ENCODE measurements around the gene UBE2G1. TPM values are rescaled to one million over a fixed set of nuclear protein-coding genes. Genes with fewer than 3 reads are reported as not detected.

UBE2G1 gene
- total RNA-seq, 1 donor from 2014 or later = 92.8 TPM

GRCh38 chr17:4233668-4234258 is 132.7 kb downstream of the UBE2G1 start:
- H3K36me3 ChIP-seq = peaks cover 33% of the 10 kb centered on the region
- H3K4me1 ChIP-seq = peaks cover 80% of the 10 kb centered on the region
- no peaks in the 10 kb centered on the region for H3K27me3 ChIP-seq (ENCODE audit: low read depth)
- intact Hi-C loops (cut with micrococcal nuclease) = no loop called here
- H3K9me3 ChIP-seq (replicated peaks) = no peaks in the 10 kb centered on the region
- no peak overlapping the region for H3K4me3 ChIP-seq
- TF ChIP-seq, protein P1, sequence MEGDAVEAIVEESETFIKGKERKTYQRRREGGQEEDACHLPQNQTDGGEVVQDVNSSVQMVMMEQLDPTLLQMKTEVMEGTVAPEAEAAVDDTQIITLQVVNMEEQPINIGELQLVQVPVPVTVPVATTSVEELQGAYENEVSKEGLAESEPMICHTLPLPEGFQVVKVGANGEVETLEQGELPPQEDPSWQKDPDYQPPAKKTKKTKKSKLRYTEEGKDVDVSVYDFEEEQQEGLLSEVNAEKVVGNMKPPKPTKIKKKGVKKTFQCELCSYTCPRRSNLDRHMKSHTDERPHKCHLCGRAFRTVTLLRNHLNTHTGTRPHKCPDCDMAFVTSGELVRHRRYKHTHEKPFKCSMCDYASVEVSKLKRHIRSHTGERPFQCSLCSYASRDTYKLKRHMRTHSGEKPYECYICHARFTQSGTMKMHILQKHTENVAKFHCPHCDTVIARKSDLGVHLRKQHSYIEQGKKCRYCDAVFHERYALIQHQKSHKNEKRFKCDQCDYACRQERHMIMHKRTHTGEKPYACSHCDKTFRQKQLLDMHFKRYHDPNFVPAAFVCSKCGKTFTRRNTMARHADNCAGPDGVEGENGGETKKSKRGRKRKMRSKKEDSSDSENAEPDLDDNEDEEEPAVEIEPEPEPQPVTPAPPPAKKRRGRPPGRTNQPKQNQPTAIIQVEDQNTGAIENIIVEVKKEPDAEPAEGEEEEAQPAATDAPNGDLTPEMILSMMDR (IDR thresholded peaks at IDR 0.05; ENCODE audit: borderline replicate concordance) = no peak
- peak overlapping the region; percentile 92 for H3K27ac ChIP-seq (replicated peaks)
- no peak for DNase-seq

DNA sequence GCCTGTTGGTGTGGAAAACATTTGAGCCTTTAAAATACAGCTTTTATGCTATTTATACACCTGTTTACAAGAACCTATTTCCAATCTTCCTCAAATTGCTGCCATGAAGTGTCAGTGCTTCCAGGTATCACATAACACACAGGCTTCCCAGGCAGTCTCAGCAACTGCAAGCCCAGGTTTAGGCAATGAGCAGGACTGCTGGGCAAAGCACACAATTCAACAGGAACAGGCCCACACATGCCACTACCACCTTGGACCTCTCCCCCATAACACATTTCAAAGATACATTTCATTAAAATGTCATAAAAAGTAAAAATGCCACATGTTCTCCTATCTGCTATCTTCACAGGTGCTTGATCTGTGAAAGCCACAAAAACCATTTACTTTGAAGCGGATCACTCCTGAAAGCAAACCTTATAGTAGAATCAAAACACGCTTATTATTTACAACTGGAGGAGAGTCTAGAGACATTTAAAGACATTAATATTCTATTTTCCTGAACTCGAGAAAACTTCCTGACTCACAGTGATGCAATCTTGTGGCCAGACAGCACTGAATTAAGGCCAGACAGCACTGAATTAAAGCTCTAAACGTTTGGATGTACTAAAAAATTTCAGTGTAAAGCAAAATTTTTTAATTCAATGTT is 134.2 kb downstream of the UBE2G1 start:
- Histone ChIP-seq H3K4me1 (peaks cover 87% of the 10 kb centered on the region), H3K27me3 (ENCODE audit: low read depth) (no peaks in the 10 kb centered on the region), H3K27ac (replicated peaks) (peak overlapping the region; percentile 92), H3K36me3 (peaks cover 22% of the 10 kb centered on the region), H3K9me3 (replicated peaks) (no peaks in the 10 kb centered on the region), H3K4me3 (no peak overlapping the region)
- intact Hi-C loops (cut with micrococcal nuclease) = no loop called here
- TF ChIP-seq, protein P1 (IDR thresholded peaks at IDR 0.05; ENCODE audit: borderline replicate concordance) = no peak
- no peak for DNase-seq

GRCh38 chr17:4229627-4230541 is 136.6 kb downstream of the UBE2G1 start:
- peaks cover 67% of the 10 kb centered on the region for H3K4me1 ChIP-seq

DNA sequence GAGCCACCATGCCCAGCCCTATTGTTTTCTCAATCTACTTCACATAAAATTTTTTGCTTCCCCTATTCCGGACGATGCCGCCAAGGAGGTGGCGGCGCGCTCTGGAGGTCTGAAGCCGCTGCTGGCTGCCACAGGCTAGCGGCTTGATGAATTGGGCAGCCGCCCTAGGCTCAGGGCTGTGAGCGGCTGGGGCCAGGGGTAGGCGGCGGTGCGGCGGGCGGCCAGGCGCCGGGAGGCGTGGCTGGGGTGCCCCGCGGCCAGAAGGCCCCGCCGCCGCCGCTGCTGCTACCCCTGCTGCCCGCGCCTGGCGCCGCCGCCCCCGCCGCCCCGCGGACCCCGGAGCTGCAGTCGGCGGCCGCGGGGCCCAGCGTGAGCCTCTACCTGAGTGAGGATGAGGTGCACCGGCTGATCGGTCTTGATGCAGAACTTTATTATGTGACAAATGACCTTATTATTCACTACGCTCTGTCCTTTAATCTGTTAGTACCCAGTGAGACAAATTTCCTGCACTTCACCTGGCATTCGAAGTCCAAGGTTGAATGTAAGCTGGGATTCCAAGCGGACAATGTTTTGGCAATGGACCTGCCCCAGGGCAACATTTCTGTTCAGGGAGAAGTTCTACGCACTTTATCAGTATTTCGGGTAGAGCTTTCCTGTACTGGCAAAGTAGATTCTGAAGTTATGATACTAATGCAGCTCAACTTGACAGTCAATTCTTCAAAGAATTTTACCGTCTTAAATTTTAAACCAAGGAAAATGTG is 144.4 kb downstream of the UBE2G1 start:
- TF ChIP-seq, protein P1 (IDR thresholded peaks at IDR 0.05; ENCODE audit: borderline replicate concordance) = no peak
- H3K36me3 ChIP-seq = peaks cover 23% of the 10 kb centered on the region
- peak overlapping the region; percentile 66 for H3K27ac ChIP-seq (replicated peaks)
- no peak for DNase-seq
- intact Hi-C loops (cut with micrococcal nuclease) = no loop called here
- no peaks in the 10 kb centered on the region for H3K27me3 ChIP-seq (ENCODE audit: low read depth)
- no peaks in the 10 kb centered on the region for H3K9me3 ChIP-seq (replicated peaks)
- H3K4me3 ChIP-seq = no peak overlapping the region
- peaks cover 20% of the 10 kb centered on the region for H3K4me1 ChIP-seq

More at GRCh38 chr17:4229627-4230541, 136.6 kb downstream of the UBE2G1 start:
- peaks cover 21% of the 10 kb centered on the region for H3K36me3 ChIP-seq
- H3K27ac ChIP-seq (replicated peaks) = peak overlapping the region; percentile 92
- H3K9me3 ChIP-seq (replicated peaks) = no peaks in the 10 kb centered on the region
- TF ChIP-seq, protein P1 (IDR thresholded peaks at IDR 0.05; ENCODE audit: borderline replicate concordance) = no peak
- peak overlapping the region; percentile 31 for H3K4me3 ChIP-seq
- intact Hi-C loops (cut with micrococcal nuclease) = no loop called here
- DNase-seq = peak; percentile 51
- H3K27me3 ChIP-seq (ENCODE audit: low read depth) = no peaks in the 10 kb centered on the region

DNA sequence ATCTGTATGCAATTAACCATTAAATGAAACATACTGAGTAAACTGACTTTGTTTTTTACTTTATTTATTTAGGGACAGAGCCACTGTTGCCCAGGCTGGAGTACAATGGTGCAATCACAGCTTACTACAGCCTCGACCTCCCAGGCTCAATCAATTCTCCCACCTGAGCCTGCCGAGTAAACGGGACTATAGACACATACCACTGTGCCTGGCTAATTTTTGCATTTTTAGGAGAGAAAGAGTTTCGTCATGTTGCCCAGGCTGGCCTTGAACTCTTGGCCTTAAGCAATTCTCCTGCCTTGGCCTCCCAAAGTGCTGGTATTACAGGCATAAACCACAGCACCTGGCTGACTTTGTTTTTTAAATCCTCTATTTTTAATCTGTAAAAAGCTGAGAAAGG is 145.3 kb downstream of the UBE2G1 start:
- DNase-seq = no peak
- Histone ChIP-seq H3K4me3 (no peak overlapping the region), H3K27me3 (ENCODE audit: low read depth) (no peaks in the 10 kb centered on the region), H3K36me3 (peaks cover 30% of the 10 kb centered on the region), H3K27ac (replicated peaks) (peak overlapping the region; percentile 66), H3K9me3 (replicated peaks) (no peaks in the 10 kb centered on the region), H3K4me1 (peaks cover 25% of the 10 kb centered on the region)
- TF ChIP-seq, protein P1 (IDR thresholded peaks at IDR 0.05; ENCODE audit: borderline replicate concordance) = no peak
- intact Hi-C loops (cut with micrococcal nuclease) = no loop called here
